WTC11 (cell line): ENCODE results near the gene IPPK. TPM values are rescaled to one million over a fixed set of nuclear protein-coding genes. Genes with fewer than 3 reads are reported as not detected.
A peak's percentile ranks its signal among the peaks of the same experiment; 100 is the strongest.

Source experiments
- ATAC-seq: fragments of 200-7000 bp; cut with Tn5 transposase; 2 replicates; pipeline ENCODE4 v1.10.0; 2021; ENCODE audit warnings: mild to moderate bottlenecking, moderate library complexity
- CTCF ChIA-PET: fragments of 300-600 bp; sonication (Branson Sonifier 250); formaldehyde crosslinking; loops from one replicate; lab custom pipeline; 2021; ENCODE audit warnings: antibody characterized with exemption; lab: Charles Lee
- POLR2A ChIA-PET: fragments of 350-600 bp; sonication (Branson Sonifier 250); formaldehyde crosslinking; loops from one replicate; lab custom pipeline; 2021; ENCODE audit warnings: antibody characterized with exemption; lab: Charles Lee
- DNase-seq: peaks from one replicate; pipeline ENCODE4 v3.0.0; 2021; ENCODE audit warnings: low spot score
- H3K27ac Mint-ChIP-seq: 2 replicates; pipeline ENCODE4 v1.8.0; 2021; ENCODE audit warnings: mixed read lengths
- H3K27me3 Mint-ChIP-seq: 2 replicates; pipeline ENCODE4 v1.8.0; 2021; ENCODE audit warnings: low read depth, mild to moderate bottlenecking, moderate library complexity, mixed read lengths
- H3K36me3 Mint-ChIP-seq: 2 replicates; pipeline ENCODE4 v1.8.0; 2021; ENCODE audit warnings: mixed read lengths
- H3K4me1 Mint-ChIP-seq: 2 replicates; pipeline ENCODE4 v1.8.0; 2022; ENCODE audit warnings: mixed read lengths
- H3K4me3 Mint-ChIP-seq: 2 replicates; pipeline ENCODE4 v1.8.0; 2021; ENCODE audit warnings: mild to moderate bottlenecking, moderate library complexity, mixed read lengths
- H3K9me3 Mint-ChIP-seq: 2 replicates; pipeline ENCODE4 v1.8.0; 2021; ENCODE audit warnings: mixed read lengths
- ATF1 ChIP-seq: sonication (generic); formaldehyde crosslinking; IDR thresholded peaks from 2 replicates; pipeline ENCODE4 v1.8.1; 2023; ENCODE audit warnings: mild to moderate bottlenecking, moderate library complexity, missing genetic modification reagents
- CTCF ChIP-seq: fragments of 200-600 bp; IDR thresholded peaks from 2 replicates; pipeline ENCODE4 v1.8.0; 2022; ENCODE audit warnings: antibody characterized with exemption
- E2F1 ChIP-seq: sonication (generic); formaldehyde crosslinking; IDR thresholded peaks from 2 replicates; pipeline ENCODE4 v1.8.0; 2022; ENCODE audit warnings: mild to moderate bottlenecking, missing genetic modification reagents
- ESRRA ChIP-seq: sonication (generic); formaldehyde crosslinking; IDR thresholded peaks from 2 replicates; pipeline ENCODE4 v1.8.1; 2022; ENCODE audit warnings: mild to moderate bottlenecking, missing genetic modification reagents, borderline replicate concordance
- FOXK1 ChIP-seq: sonication (generic); formaldehyde crosslinking; IDR thresholded peaks from 2 replicates; pipeline ENCODE4 v1.8.0; 2022; ENCODE audit warnings: mild to moderate bottlenecking, moderate library complexity, missing genetic modification reagents
- GABPB1 ChIP-seq: sonication (generic); formaldehyde crosslinking; IDR thresholded peaks from 2 replicates; pipeline ENCODE4 v1.8.1; 2023; ENCODE audit warnings: mild to moderate bottlenecking, missing genetic modification reagents
- GTF2I ChIP-seq: fragments of 250-450 bp; sonication (Bioruptor Pico); conservative IDR thresholded peaks from 2 replicates; pipeline ENCODE4 v1.4.0; 2021; ENCODE audit warnings: mild to moderate bottlenecking
- HMGA2 ChIP-seq: fragments of 250-450 bp; sonication (Bioruptor Pico); IDR thresholded peaks from 2 replicates; pipeline ENCODE4 v1.4.0; 2021; ENCODE audit warnings: mild to moderate bottlenecking, moderate library complexity
- JUN ChIP-seq: sonication (generic); formaldehyde crosslinking; IDR thresholded peaks from 2 replicates; pipeline ENCODE4 v1.8.0; 2023; ENCODE audit warnings: mild to moderate bottlenecking, missing genetic modification reagents
- NFATC4 ChIP-seq: fragments of 250-450 bp; sonication (Bioruptor Pico); IDR thresholded peaks from 2 replicates; pipeline ENCODE4 v1.9.0; 2021; ENCODE audit warnings: mild to moderate bottlenecking
- NR1H2 ChIP-seq: sonication (generic); formaldehyde crosslinking; IDR thresholded peaks from 2 replicates; pipeline ENCODE4 v1.9.0; 2021; ENCODE audit warnings: mild to moderate bottlenecking, moderate library complexity, missing genetic modification reagents
- PRDM15 ChIP-seq: sonication (generic); formaldehyde crosslinking; IDR thresholded peaks from 2 replicates; pipeline ENCODE4 v1.8.0; 2022; ENCODE audit warnings: missing genetic modification reagents
- PRRX2 ChIP-seq: fragments of 250-450 bp; sonication (Bioruptor Pico); IDR thresholded peaks from 2 replicates; pipeline ENCODE4 v1.8.0; 2021; ENCODE audit warnings: mild to moderate bottlenecking
- SOX15 ChIP-seq: fragments of 250-450 bp; sonication (Bioruptor Pico); IDR thresholded peaks from 2 replicates; pipeline ENCODE4 v1.9.0; 2021; ENCODE audit warnings: mild to moderate bottlenecking
- SP1 ChIP-seq: sonication (generic); formaldehyde crosslinking; conservative IDR thresholded peaks from 2 replicates; pipeline ENCODE4 v1.8.1; 2022; ENCODE audit warnings: missing genetic modification reagents
- STAT6 ChIP-seq: sonication (generic); formaldehyde crosslinking; conservative IDR thresholded peaks from 2 replicates; pipeline ENCODE4 v1.8.1; 2023; ENCODE audit warnings: mild to moderate bottlenecking, low read depth, missing genetic modification reagents, moderate library complexity
- TEAD1 ChIP-seq: sonication (generic); formaldehyde crosslinking; IDR thresholded peaks from 2 replicates; pipeline ENCODE4 v1.8.0; 2022; ENCODE audit warnings: mild to moderate bottlenecking, missing genetic modification reagents
- ZBTB21 ChIP-seq: sonication (generic); formaldehyde crosslinking; IDR thresholded peaks from 2 replicates; pipeline ENCODE4 v1.8.1; 2023; ENCODE audit warnings: mild to moderate bottlenecking, missing genetic modification reagents, borderline replicate concordance
- ZNF317 ChIP-seq: sonication (generic); formaldehyde crosslinking; IDR thresholded peaks from 2 replicates; pipeline ENCODE4 v1.8.1; 2023; ENCODE audit warnings: low read depth, mild to moderate bottlenecking, moderate library complexity, missing genetic modification reagents, borderline replicate concordance
- ZNF423 ChIP-seq: fragments of 250-450 bp; sonication (Bioruptor Pico); IDR thresholded peaks from 2 replicates; pipeline ENCODE4 v2.1.2; 2022; ENCODE audit warnings: mild to moderate bottlenecking, moderate library complexity
- ZNF425 ChIP-seq: fragments of 250-450 bp; sonication (Bioruptor Pico); conservative IDR thresholded peaks from 2 replicates; pipeline ENCODE4 v1.9.0; 2021; ENCODE audit warnings: mild to moderate bottlenecking
- ZSCAN18 ChIP-seq: fragments of 250-450 bp; sonication (Bioruptor Pico); IDR thresholded peaks from 2 replicates; pipeline ENCODE4 v2.1.2; 2022; ENCODE audit warnings: mild to moderate bottlenecking, moderate library complexity
- total RNA-seq: library from RNA; stranded (reverse); gene quantifications from 3 replicates; pipeline ENCODE4 v1.2.3, GENCODE V29; 2021

Gene IPPK
- total RNA-seq, 1 experiment from 2014 or later = 8.6 TPM

- Mint-ChIP-seq H3K9me3 (peaks cover 2% of the 10 kb centered on the region; the same call in 1 of the 2 replicates), H3K4me3 (no peak overlapping the region), H3K27ac (peak overlapping the region; percentile 78; the same call in 1 of the 2 replicates), H3K27me3 (no peaks in the 10 kb centered on the region), H3K4me1 (no peaks in the 10 kb centered on the region), H3K36me3 (0 out of 2 replicates have a peak, but pooled peaks cover under 1% of the 10 kb centered on the region)
- ChIA-PET CTCF (no interaction called here), POLR2A (no interaction called here)
- TF ChIP-seq FOXK1 (CRISPR knock-in tag) (no peak), NFATC4 (no peak), GTF2I (CRISPR knock-in tag) (no peak), ZNF423 (CRISPR knock-in tag) (no peak), SP1 (CRISPR knock-in tag) (no peak), SOX15 (CRISPR knock-in tag) (no peak), GABPB1 (no peak), ZNF317 (CRISPR knock-in tag) (no peak), TEAD1 (CRISPR knock-in tag) (no peak), ATF1 (CRISPR knock-in tag) (no peak), ZNF425 (CRISPR knock-in tag) (no peak), PRRX2 (no peak), CTCF (no peak), JUN (CRISPR knock-in tag) (no peak), PRDM15 (CRISPR knock-in tag) (no peak)
- DNase-seq = no peak
- ATAC-seq = no peak
These were observed 71.5 kb downstream of the IPPK start for GRCh38 chr9:92598382-92598781.

- no peak for TF ChIP-seq ZBTB21
- TF ChIP-seq STAT6 = no peak
- no peak for TF ChIP-seq ESRRA (CRISPR knock-in tag)
- no peak for TF ChIP-seq E2F1 (CRISPR knock-in tag)
- no peak for TF ChIP-seq ZSCAN18
- TF ChIP-seq NR1H2 = no peak
- no peak for TF ChIP-seq HMGA2
- TF ChIP-seq ZNF425 (CRISPR knock-in tag) = no peak
- no peaks in the 10 kb centered on the region for H3K36me3 Mint-ChIP-seq
- POLR2A ChIA-PET = no interaction called here
These were observed 74.0 kb downstream of the IPPK start for GRCh38 chr9:92595930-92596329.

More at GRCh38 chr9:92595930-92596329, 74.0 kb downstream of the IPPK start:
- CTCF ChIA-PET = no interaction called here
- H3K4me1 Mint-ChIP-seq = no peaks in the 10 kb centered on the region
- H3K27ac Mint-ChIP-seq = no peak overlapping the region
- no peak overlapping the region for H3K4me3 Mint-ChIP-seq
- no peaks in the 10 kb centered on the region for H3K27me3 Mint-ChIP-seq
- H3K9me3 Mint-ChIP-seq = no peaks in the 10 kb centered on the region
- ATAC-seq (no peak), DNase-seq (no peak)
